ENCODE data around the gene TAS2R3.
"Not testable (repeated sequence)": the region's sequence is repeated elsewhere in the genome, so short reads cannot be mapped to it uniquely, and the experiment has no call there.

Gene TAS2R3

GRCh38 chr7:141763797-141764196, at the start of gene TAS2R3:
Gene TAS2R3 (plus strand): TSS chr7:141764097. CDS start chr7:141764159, 62 bp downstream.
- DNase-seq: no peak

- no peak for DNase-seq
Observed at GRCh38 chr7:141714571-141714970, 49.3 kb upstream of the TAS2R3 start.

- DNase-seq: no peak
Observed at GRCh38 chr7:141715018-141715417, 48.9 kb upstream of the TAS2R3 start.

GRCh38 chr7:141715794-141716689, 47.9 kb upstream of the TAS2R3 start:
- no peak for DNase-seq

GRCh38 chr7:141717450-141717849, 46.4 kb upstream of the TAS2R3 start:
- DNase-seq: no peak

GRCh38 chr7:141722529-141722928, 41.4 kb upstream of the TAS2R3 start:
- DNase-seq: no peak

- DNase-seq: no peak
Observed at GRCh38 chr7:141729020-141729419, 34.9 kb upstream of the TAS2R3 start.

GRCh38 chr7:141731476-141732149, 32.3 kb upstream of the TAS2R3 start:
- DNase-seq: no peak

- no peak for DNase-seq
Observed at GRCh38 chr7:141737118-141737835, 26.6 kb upstream of the TAS2R3 start.

- peak; percentile 93 for DNase-seq
Observed at GRCh38 chr7:141737836-141738591, 25.9 kb upstream of the TAS2R3 start, which contains the start of gene SSBP1. Gene SSBP1 (plus strand): TSS chr7:141738358. CDS start chr7:141739167, 809 bp downstream.

GRCh38 chr7:141738592-141739013, 25.3 kb upstream of the TAS2R3 start:
- no peak for DNase-seq

- DNase-seq: no peak
Observed at GRCh38 chr7:141739250-141739649, 24.6 kb upstream of the TAS2R3 start.

GRCh38 chr7:141742229-141742628, 21.7 kb upstream of the TAS2R3 start:
- no peak for DNase-seq

- DNase-seq: no peak
Observed at GRCh38 chr7:141744131-141744530, 19.8 kb upstream of the TAS2R3 start.

- no peak for DNase-seq
Observed at GRCh38 chr7:141748396-141748795, 15.5 kb upstream of the TAS2R3 start.

GRCh38 chr7:141751904-141752303, 12.0 kb upstream of the TAS2R3 start:
- DNase-seq: not testable (repeated sequence)

GRCh38 chr7:141752634-141753033, 11.3 kb upstream of the TAS2R3 start:
- DNase-seq: no peak

GRCh38 chr7:141754939-141755338, 9.0 kb upstream of the TAS2R3 start:
- DNase-seq: no peak

- DNase-seq: not testable (repeated sequence)
Observed at GRCh38 chr7:141770083-141770583, 6.2 kb downstream of the TAS2R3 start.

GRCh38 chr7:141776374-141776773, 12.5 kb downstream of the TAS2R3 start, which contains the start of gene TAS2R4:
Gene TAS2R4 (plus strand): TSS chr7:141776674. CDS start chr7:141778489, 1,815 bp downstream.
- no peak for DNase-seq

GRCh38 chr7:141785706-141786552, 22.0 kb downstream of the TAS2R3 start:
- DNase-seq: no peak

Measured in stimulated activated naive CD4-positive, alpha-beta T cell treated with Interleukin-2 at 50 U/mL for 16 hours (primary cell).